Kidney epithelial cell (primary cell): Measurements from ENCODE around the gene THSD7B. TPM values are rescaled to one million over a fixed set of nuclear protein-coding genes. Genes with fewer than 3 reads are reported as not detected.
"Not testable (repeated sequence)": the region's sequence is repeated elsewhere in the genome, so short reads cannot be mapped to it uniquely, and the experiment has no call there.

Experiments
- DNase-seq: peaks from one replicate; pipeline ENCODE4 v3.0.0-alpha.2; 2010; ENCODE audit warnings: low read depth
- H3K27me3 ChIP-seq: 2 replicates; pipeline ENCODE4 v1.6.0; 2011; ENCODE audit warnings: low read length; ENCODE audit not compliant: control insufficient read depth, insufficient read depth
- H3K36me3 ChIP-seq: 2 replicates; pipeline ENCODE4 v1.5.1; 2011; ENCODE audit warnings: low read length; ENCODE audit not compliant: control insufficient read depth, insufficient read depth
- H3K4me3 ChIP-seq: 2 replicates; pipeline ENCODE4 v1.5.1; 2011; ENCODE audit warnings: low read depth, mild to moderate bottlenecking, control low read depth, low read length
- CTCF ChIP-seq: IDR thresholded peaks from 2 replicates; pipeline ENCODE4 v1.5.1; 2011; ENCODE audit warnings: mild to moderate bottlenecking, moderate library complexity, low read length, control low read depth, inconsistent platforms; ENCODE audit not compliant: insufficient read depth, poor library complexity, severe bottlenecking
- total RNA-seq: library from RNA; depleted of rRNA; stranded (reverse); fragments of >200 nt; gene quantifications from 2 replicates; pipeline ENCODE4 v1.2.3, GENCODE V29; 2015

Gene THSD7B
- total RNA-seq, 1 donor from 2014 or later, result 0.04 TPM

- no peak for DNase-seq
- no peak overlapping the region for H3K4me3 ChIP-seq
- no peak for TF ChIP-seq CTCF
- H3K27me3 ChIP-seq, result no peaks in the 10 kb centered on the region
- H3K36me3 ChIP-seq, result no peaks in the 10 kb centered on the region
These were observed 327.8 kb downstream of the THSD7B start for GRCh38 chr2:137093116-137093515.

- TF ChIP-seq CTCF, result no peak
- Histone ChIP-seq H3K36me3 (no peaks in the 10 kb centered on the region), H3K4me3 (no peak overlapping the region), H3K27me3 (no peaks in the 10 kb centered on the region)
- no peak for DNase-seq
These were observed 330.8 kb downstream of the THSD7B start for GRCh38 chr2:137096187-137096586.

GRCh38 chr2:137096693-137097092 lies 331.3 kb downstream of the THSD7B start:
- H3K27me3 ChIP-seq, result no peaks in the 10 kb centered on the region
- no peak for TF ChIP-seq CTCF
- DNase-seq, result no peak
- H3K36me3 ChIP-seq, result no peaks in the 10 kb centered on the region
- H3K4me3 ChIP-seq, result no peak overlapping the region

GRCh38 chr2:137101814-137102213 lies 336.5 kb downstream of the THSD7B start:
- not testable (repeated sequence) for H3K4me3 ChIP-seq, DNase-seq, H3K36me3 ChIP-seq, H3K27me3 ChIP-seq

- DNase-seq, result no peak
- H3K4me3 ChIP-seq, result no peak overlapping the region
- H3K36me3 ChIP-seq, result no peaks in the 10 kb centered on the region
- TF ChIP-seq CTCF, result no peak
- H3K27me3 ChIP-seq, result no peaks in the 10 kb centered on the region
These were observed 342.6 kb downstream of the THSD7B start for GRCh38 chr2:137107904-137108303.

GRCh38 chr2:137111896-137112295 lies 346.6 kb downstream of the THSD7B start:
- Histone ChIP-seq H3K27me3 (no peaks in the 10 kb centered on the region), H3K36me3 (no peaks in the 10 kb centered on the region), H3K4me3 (no peak overlapping the region)
- DNase-seq, result no peak
- TF ChIP-seq CTCF, result no peak
